ENCODE data around the gene GAK.

The GAK gene

GRCh38 chr4:888029-888428 is 44.1 kb downstream of the GAK start:
- DNase-seq (ENCODE audit: low read depth): no peak

GRCh38 chr4:887034-887763 is 44.9 kb downstream of the GAK start:
- no peak for DNase-seq (ENCODE audit: low read depth)

GRCh38 chr4:886244-886643 is 45.9 kb downstream of the GAK start:
- no peak for DNase-seq (ENCODE audit: low read depth)

- DNase-seq (ENCODE audit: low read depth): no peak
These were observed 46.8 kb downstream of the GAK start for GRCh38 chr4:885353-885752.

DNA sequence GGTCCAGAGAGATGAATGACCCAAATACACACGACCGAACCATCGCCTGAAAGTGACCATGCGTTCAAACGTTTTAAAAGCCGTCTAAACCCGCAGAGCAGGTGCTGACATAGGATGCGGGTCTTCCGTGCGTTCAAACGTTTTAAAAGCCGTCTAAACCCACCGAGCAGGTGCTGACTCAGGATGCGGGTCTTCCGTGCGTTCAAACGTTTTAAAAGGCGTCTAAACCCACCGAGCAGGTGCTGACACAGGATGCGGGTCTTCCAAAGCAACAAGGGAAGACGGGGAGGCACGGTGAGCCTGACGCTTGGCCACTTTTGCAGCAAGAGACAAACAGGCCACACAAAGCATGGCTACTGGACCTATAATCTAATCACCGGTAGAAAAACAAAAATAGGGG is 47.2 kb downstream of the GAK start:
- DNase-seq (ENCODE audit: low read depth): no peak

GRCh38 chr4:884259-884658 is 47.9 kb downstream of the GAK start:
- DNase-seq (ENCODE audit: low read depth): no peak

- DNase-seq (ENCODE audit: low read depth): no peak
These were observed 48.6 kb downstream of the GAK start for GRCh38 chr4:883377-884095.

- DNase-seq (ENCODE audit: low read depth): no peak
These were observed 49.5 kb downstream of the GAK start for GRCh38 chr4:882646-883045.

GRCh38 chr4:881709-882108 is 50.4 kb downstream of the GAK start:
- no peak for DNase-seq (ENCODE audit: low read depth)

DNA sequence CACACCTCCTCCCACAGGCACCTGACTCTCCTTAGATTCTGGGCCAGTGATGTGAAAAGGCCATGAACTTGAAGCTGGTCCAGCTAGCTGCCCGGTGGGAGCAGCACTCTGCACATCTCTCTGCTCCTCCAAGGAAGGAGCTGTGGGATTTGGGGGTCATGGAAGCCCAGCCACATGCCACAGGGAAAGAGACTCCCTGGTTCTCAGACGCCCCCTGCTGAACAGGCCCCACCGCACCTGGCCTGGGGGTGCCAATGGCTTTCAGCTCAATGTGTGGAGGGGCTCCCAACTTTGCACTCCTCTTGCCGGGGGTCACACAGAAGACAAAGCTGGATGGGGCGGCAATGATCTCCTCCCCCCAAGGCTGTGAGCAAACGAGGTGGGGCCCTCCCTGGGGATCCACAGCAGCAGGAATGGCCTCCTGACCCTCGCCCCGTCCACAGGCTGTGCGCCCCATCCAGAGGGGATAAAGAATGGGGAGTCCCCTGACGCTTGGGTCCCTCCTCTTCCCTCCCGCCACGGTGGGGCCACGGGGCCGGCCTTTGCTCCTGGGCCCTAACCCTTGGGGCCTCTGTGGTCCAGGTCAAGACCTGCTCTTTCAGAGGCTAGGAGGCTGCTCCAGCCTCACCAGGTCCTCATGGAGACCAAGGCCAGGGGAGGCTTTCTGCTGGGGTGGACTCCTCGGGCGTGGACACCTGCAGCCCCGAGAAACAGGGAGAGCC is 51.3 kb downstream of the GAK start:
- no peak for DNase-seq (ENCODE audit: low read depth)

DNA sequence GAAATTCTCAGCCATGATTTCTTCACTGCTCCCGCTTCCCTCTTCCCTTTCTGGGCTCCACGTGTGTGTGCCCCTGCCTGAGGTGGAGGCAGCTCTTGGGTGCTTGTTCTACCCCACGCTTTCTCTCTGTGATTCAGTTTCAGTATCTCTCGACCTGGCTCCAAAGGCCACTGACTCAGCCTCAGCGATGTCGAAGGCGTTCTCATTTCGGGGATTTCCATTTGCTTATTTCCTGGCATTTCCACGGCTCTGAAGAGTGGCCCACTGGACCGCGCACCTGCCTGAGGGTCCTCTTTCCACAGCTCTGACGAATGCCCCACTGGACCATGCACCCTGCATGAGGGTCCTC is 52.4 kb downstream of the GAK start:
- peak; percentile 4 for DNase-seq (ENCODE audit: low read depth)

GRCh38 chr4:878796-879728 is 53.1 kb downstream of the GAK start:
- DNase-seq (ENCODE audit: low read depth): no peak

DNA sequence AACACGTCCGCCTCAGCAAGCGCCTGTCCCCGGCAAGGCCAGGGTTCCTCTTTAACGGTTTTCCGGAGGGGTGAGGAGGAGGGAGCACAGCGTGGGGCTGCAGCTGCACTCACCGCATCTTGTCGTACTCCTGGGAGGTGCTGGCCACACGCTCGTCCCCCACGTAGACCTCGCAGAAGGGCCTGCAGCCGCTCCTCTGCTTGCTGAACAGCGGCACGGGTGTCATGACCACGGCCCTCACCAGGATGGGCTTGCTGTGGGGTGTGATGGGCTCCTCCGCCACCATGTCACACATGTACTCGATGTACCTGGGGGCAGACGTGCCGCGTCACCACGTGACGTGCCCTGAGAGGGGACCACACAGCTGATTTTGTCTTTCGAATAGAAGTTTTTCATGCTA is 54.6 kb downstream of the GAK start:
- DNase-seq (ENCODE audit: low read depth): no peak

DNA sequence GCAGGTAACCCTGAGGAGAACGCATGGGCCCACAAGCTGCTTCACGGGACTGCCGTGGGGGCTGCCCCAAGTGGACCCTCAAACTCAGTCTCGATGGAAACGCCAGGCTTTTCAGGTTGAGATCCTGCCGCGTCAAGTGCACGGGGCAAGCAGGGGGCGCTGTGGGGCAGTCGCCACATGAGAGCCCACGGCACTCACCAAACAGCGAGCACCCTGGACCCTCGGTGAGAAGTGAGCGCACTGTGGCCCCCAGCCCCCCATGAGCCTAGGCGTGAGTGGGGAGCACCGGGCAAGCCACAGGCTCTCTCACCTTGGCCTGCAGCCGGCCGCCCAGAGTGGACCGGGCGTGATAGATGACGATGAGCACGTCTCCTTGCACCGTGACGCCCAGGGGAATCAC is 55.3 kb downstream of the GAK start:
- DNase-seq (ENCODE audit: low read depth): no peak

- DNase-seq (ENCODE audit: low read depth): no peak
These were observed 56.2 kb downstream of the GAK start for GRCh38 chr4:875818-876423.

DNA sequence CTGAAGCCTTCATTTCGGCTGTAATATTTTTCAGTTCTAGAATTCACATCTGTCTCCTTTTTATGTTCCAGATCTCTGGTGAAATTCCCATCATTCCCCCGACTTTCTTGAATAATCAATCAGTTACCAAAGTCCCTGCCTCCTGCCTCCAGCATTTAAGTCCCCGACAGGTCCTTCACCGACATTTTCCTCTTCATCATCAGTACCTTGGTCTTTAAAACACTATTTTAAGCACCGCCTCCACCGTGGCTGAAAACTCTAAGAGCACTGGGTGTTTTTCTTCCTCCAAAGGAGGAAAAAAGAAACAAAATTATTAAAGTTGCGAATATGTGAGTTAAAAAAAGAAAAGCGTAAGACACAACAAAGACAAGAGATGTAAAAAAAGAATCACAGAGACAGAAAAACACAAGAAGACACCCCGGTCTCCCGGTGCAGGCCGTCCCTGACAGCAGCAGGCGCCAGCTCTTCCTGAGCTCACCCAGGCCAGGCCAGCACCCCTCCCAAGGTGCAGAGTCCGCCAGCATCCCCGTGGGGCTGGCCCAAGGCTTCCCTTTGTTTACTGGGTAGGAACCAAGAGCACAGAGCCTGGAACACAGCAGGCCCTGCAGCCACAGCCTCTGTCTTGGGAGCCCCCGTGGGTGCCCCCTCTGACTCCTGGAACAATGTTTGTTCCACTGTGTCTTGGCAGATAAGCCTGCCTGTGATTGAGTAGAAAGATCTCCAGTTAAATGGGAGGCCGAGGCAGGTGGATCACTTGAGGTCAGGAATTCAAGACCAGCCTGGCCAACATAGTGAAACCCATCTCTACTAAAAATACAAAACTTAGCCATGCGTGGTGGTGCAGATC is 56.9 kb downstream of the GAK start:
- no peak for DNase-seq (ENCODE audit: low read depth)

GRCh38 chr4:874056-874455 is 58.1 kb downstream of the GAK start:
- DNase-seq (ENCODE audit: low read depth): no peak

GRCh38 chr4:872241-872981 is 59.7 kb downstream of the GAK start:
- DNase-seq (ENCODE audit: low read depth): no peak

DNA sequence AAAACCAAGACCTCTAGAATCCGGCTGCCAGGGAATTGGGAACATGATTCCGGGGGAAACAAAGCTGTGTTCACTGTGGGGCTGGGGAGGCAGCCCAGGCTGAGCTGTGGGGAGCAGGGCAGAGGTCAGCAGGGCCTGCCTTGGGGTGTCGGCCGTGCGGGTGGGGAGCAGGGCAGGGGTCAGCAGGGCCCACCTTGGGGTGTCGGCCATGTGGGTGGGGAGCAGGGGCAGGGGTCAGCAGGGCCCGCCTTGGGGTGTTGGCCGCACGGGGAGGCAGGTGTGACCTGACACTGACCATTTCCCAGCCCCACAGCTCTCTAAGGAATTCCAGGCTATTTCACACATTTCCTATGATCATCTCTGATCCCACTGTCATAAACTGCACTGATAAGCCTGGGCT is 60.6 kb downstream of the GAK start:
- no peak for DNase-seq (ENCODE audit: low read depth)

DNA sequence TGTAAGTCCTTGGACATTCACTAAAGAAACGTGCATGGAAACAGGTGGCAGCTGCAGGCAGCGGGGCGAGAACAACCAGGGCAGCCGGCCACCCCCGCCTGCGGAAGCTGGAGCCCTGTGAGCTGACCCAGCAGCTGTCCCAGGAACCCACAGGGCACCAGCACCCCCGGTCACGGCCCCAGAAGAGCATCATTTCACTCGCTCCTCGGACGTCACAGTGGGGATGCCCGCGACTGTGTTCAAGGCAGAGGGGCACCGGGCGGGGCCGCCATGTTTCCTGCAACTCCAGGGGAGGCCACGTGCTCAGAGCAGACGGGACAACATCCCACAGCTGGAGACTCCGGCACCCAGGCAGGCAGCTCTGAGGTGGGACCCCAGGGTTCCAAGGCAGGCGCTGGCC is 61.2 kb downstream of the GAK start:
- no peak for DNase-seq (ENCODE audit: low read depth)

Data from stimulated activated CD8-positive, alpha-beta memory T cell treated with anti-CD3 and anti-CD28 coated beads, Interleukin-15, amount 100 ng/mL, for 1 hour (primary cell).